Tibial nerve (tissue), 4 donors: ENCODE data around the gene PARD6G. TPM values are rescaled to one million over a fixed set of nuclear protein-coding genes. Genes with fewer than 3 reads are reported as not detected.

Experiments used
- DNase-seq, 2 donors: peaks; one replicate each; pipeline ENCODE4 v3.0.0-alpha.2; 2019; ENCODE audit warnings: low spot score in 2 of 2
- H3K27ac ChIP-seq, 4 donors: fragments of 200-600 bp; sonication (generic) in 3 of 4; one replicate each; pipeline ENCODE4 v1.5.1; 2017 to 2019; ENCODE audit warnings: mild to moderate bottlenecking in 1 of 4
- H3K27me3 ChIP-seq, 2 donors: fragments of 200-600 bp; sonication (generic) in 1 of 2; one replicate each; pipeline versions ENCODE4 v1.5.1 to v1.6.0; 2017 to 2019
- H3K36me3 ChIP-seq, 3 donors: fragments of 200-600 bp; sonication (generic); one replicate each; pipeline ENCODE4 v1.5.1; 2018 to 2019
- H3K4me1 ChIP-seq, 4 donors: fragments of 200-600 bp; sonication (generic) in 3 of 4; one replicate each; pipeline ENCODE4 v1.5.1; 2017 to 2019
- H3K4me3 ChIP-seq, 4 donors: fragments of 200-600 bp; sonication (generic) in 3 of 4; one replicate each; pipeline ENCODE4 v1.5.1; 2017 to 2019; ENCODE audit warnings: mild to moderate bottlenecking in 1 of 4, moderate library complexity in 1 of 4
- H3K9me3 ChIP-seq, 4 donors: fragments of 200-600 bp; sonication (generic) in 3 of 4; one replicate each; pipeline ENCODE4 v1.5.1; 2017 to 2019
- CTCF ChIP-seq, 5 experiments: fragments of 200-600 bp in 3 of 5; fragments of 450-650 bp in 2 of 5; sonication (generic) in 3 of 5; IDR thresholded peaks; one replicate each; pipeline ENCODE4 v1.5.1; 2016 to 2019; ENCODE audit warnings: antibody characterized with exemption in 5 of 5, mild to moderate bottlenecking in 3 of 5, moderate library complexity in 2 of 5
- EP300 ChIP-seq, 2 donors: sonication (generic); formaldehyde crosslinking; IDR thresholded peaks; one replicate each; pipeline ENCODE4 v1.6.1; 2017; ENCODE audit warnings: antibody characterized with exemption in 2 of 2, mild to moderate bottlenecking in 1 of 2
- POLR2A ChIP-seq, 2 donors: fragments of 450-650 bp; IDR thresholded peaks; one replicate each; pipeline ENCODE4 v1.6.1; 2017; ENCODE audit warnings: antibody characterized with exemption in 2 of 2, mild to moderate bottlenecking in 2 of 2, moderate library complexity in 2 of 2
- WGBS, 2 donors: methylation state at CpG; one replicate each; pipeline ENCODE4 v1.1.5; 2018; 5-methylcytosine and 5-hydroxymethylcytosine counted together
- total RNA-seq, 4 donors: library from RNA; depleted of rRNA; stranded (reverse); fragments of >200 nt; gene quantifications; one replicate each; pipeline ENCODE4 v1.1.0, GENCODE V29; 2016

The PARD6G gene
- total RNA-seq, 4 donors from 2014 or later = 10.2 to 10.7 (median 10.4) TPM

GRCh38 chr18:80205294-80205693 is 42.0 kb downstream of the PARD6G start:
- TF ChIP-seq CTCF (IDR thresholded peaks at IDR 0.05) = no peak
- no peak for TF ChIP-seq POLR2A (IDR thresholded peaks at IDR 0.05)
- TF ChIP-seq EP300 (IDR thresholded peaks at IDR 0.05) = no peak
- H3K4me3 ChIP-seq = no peak overlapping the region
- 92 to 93% methylated on average over 4 of the region's 4 CpGs for WGBS, 2 donors
- no peaks in the 10 kb centered on the region for H3K9me3 ChIP-seq
- no peak for DNase-seq
- H3K27me3 ChIP-seq = no peaks in the 10 kb centered on the region
- H3K4me1 ChIP-seq = peaks cover 0 to 5% (median 0%) of the 10 kb centered on the region in 4 donors
- peaks cover 0 to 7% (median 0%) of the 10 kb centered on the region in 3 donors for H3K36me3 ChIP-seq
- H3K27ac ChIP-seq = no peak overlapping the region

GRCh38 chr18:80204142-80204541 is 43.2 kb downstream of the PARD6G start:
- no peaks in the 10 kb centered on the region for H3K27me3 ChIP-seq
- H3K9me3 ChIP-seq = no peaks in the 10 kb centered on the region
- no peak overlapping the region for H3K27ac ChIP-seq
- H3K4me3 ChIP-seq = no peak overlapping the region
- TF ChIP-seq POLR2A (IDR thresholded peaks at IDR 0.05) (no peak), EP300 (IDR thresholded peaks at IDR 0.05) (no peak), CTCF (IDR thresholded peaks at IDR 0.05) (no peak)
- H3K4me1 ChIP-seq = no peaks in the 10 kb centered on the region
- WGBS, 2 donors = 91 to 100% methylated on average over 2 of the region's 2 CpGs
- H3K36me3 ChIP-seq = peaks cover 0 to 7% (median 0%) of the 10 kb centered on the region in 3 donors
- DNase-seq = no peak

- Histone ChIP-seq H3K4me3 (no peak overlapping the region), H3K4me1 (no peaks in the 10 kb centered on the region), H3K9me3 (no peaks in the 10 kb centered on the region), H3K36me3 (peaks cover 0 to 7% (median 0%) of the 10 kb centered on the region in 3 donors), H3K27me3 (no peaks in the 10 kb centered on the region), H3K27ac (no peak overlapping the region)
- no peak for TF ChIP-seq CTCF (IDR thresholded peaks at IDR 0.05)
- no peak for TF ChIP-seq EP300 (IDR thresholded peaks at IDR 0.05)
- TF ChIP-seq POLR2A (IDR thresholded peaks at IDR 0.05) = no peak
- WGBS, 2 donors = 79 to 85% methylated on average over 6 of the region's 6 CpGs
- no peak for DNase-seq
Measured at GRCh38 chr18:80203249-80203648, 44.1 kb downstream of the PARD6G start.

GRCh38 chr18:80202264-80202998 is 44.9 kb downstream of the PARD6G start:
- TF ChIP-seq POLR2A (IDR thresholded peaks at IDR 0.05) (no peak), CTCF (IDR thresholded peaks at IDR 0.05) (no peak), EP300 (IDR thresholded peaks at IDR 0.05) (no peak)
- WGBS, 2 donors = 89 to 90% methylated on average over 12 of the region's 12 CpGs
- Histone ChIP-seq H3K4me3 (no peak overlapping the region), H3K4me1 (peaks cover 0 to 8% (median 0%) of the 10 kb centered on the region in 4 donors), H3K27me3 (no peaks in the 10 kb centered on the region), H3K9me3 (no peaks in the 10 kb centered on the region), H3K27ac (no peak overlapping the region), H3K36me3 (peaks cover 0 to 7% (median 0%) of the 10 kb centered on the region in 3 donors)
- no peak for DNase-seq

- Histone ChIP-seq H3K27me3 (no peaks in the 10 kb centered on the region), H3K36me3 (peaks cover 0 to 7% (median 0%) of the 10 kb centered on the region in 3 donors), H3K4me1 (peaks cover 0 to 15% (median 0%) of the 10 kb centered on the region in 4 donors), H3K27ac (no peak overlapping the region), H3K9me3 (no peaks in the 10 kb centered on the region), H3K4me3 (no peak overlapping the region)
- WGBS, 2 donors = 75 to 77% methylated on average over 9 of the region's 9 CpGs
- no peak for TF ChIP-seq EP300 (IDR thresholded peaks at IDR 0.05)
- TF ChIP-seq CTCF (IDR thresholded peaks at IDR 0.05) = no peak
- no peak for TF ChIP-seq POLR2A (IDR thresholded peaks at IDR 0.05)
- no peak for DNase-seq
Measured at GRCh38 chr18:80201739-80202138, 45.6 kb downstream of the PARD6G start.
